Fibroblast of mammary gland (primary cell): ENCODE results near the gene DLG3.

Source experiments
- DNase-seq: peaks from one replicate; pipeline ENCODE4 v3.0.0-alpha.2; 2010; ENCODE audit warnings: low read depth
- H3K4me3 ChIP-seq: 2 replicates; pipeline ENCODE4 v1.5.1; 2011; ENCODE audit warnings: low read depth, mild to moderate bottlenecking, low read length, moderate library complexity; ENCODE audit not compliant: control insufficient read depth
- TF ChIP-seq, protein P1 (sequence below): conservative IDR thresholded peaks from 2 replicates; pipeline ENCODE4 v1.5.1; 2011; ENCODE audit warnings: low read depth, low read length, inconsistent platforms; ENCODE audit not compliant: control insufficient read depth, insufficient read depth

Gene DLG3

GRCh38 chrX:70470850-70471289, 26.2 kb downstream of the DLG3 start:
- no peak overlapping the region for H3K4me3 ChIP-seq
- peak; percentile 59 for DNase-seq
- TF ChIP-seq, protein P1, sequence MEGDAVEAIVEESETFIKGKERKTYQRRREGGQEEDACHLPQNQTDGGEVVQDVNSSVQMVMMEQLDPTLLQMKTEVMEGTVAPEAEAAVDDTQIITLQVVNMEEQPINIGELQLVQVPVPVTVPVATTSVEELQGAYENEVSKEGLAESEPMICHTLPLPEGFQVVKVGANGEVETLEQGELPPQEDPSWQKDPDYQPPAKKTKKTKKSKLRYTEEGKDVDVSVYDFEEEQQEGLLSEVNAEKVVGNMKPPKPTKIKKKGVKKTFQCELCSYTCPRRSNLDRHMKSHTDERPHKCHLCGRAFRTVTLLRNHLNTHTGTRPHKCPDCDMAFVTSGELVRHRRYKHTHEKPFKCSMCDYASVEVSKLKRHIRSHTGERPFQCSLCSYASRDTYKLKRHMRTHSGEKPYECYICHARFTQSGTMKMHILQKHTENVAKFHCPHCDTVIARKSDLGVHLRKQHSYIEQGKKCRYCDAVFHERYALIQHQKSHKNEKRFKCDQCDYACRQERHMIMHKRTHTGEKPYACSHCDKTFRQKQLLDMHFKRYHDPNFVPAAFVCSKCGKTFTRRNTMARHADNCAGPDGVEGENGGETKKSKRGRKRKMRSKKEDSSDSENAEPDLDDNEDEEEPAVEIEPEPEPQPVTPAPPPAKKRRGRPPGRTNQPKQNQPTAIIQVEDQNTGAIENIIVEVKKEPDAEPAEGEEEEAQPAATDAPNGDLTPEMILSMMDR: no peak

DNA sequence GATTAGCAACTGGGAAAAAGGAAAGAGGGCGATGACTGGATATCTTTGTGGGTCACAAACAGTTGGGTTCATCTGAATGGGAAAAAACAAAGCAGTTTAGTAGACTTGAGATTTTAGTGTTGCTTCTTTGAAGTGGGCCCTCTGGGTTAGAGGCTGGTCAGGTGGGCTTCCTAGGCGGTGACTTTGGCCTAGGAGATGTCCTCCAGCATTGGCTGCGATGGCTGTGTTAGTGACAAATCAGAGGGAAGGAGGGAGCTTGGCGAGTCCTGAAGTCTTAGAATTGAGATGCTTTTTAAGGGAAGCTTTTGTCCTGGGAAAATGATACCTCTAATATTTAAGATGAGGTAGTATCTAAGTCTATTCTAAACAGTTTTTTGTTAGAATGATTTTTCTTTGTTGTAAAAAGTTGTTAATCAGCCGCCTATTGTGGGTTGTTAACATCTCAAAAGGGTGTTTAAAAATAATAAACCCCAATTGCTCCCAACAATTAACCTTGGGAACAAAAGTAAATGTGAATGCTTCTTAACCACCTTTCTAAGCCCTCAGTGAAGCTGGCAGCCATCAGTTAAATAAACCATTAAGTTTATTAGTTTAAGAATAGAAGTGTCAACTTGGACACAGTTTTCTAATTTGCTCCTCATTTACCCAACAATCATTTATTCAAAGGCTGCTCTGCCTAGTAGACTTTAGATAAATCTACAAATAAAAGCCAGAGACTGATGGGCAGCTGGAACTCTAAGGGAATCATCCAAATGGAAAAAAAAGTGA, 31.7 kb downstream of the DLG3 start:
- no peak for DNase-seq
- TF ChIP-seq, protein P1: no peak
- H3K4me3 ChIP-seq: no peak overlapping the region

DNA sequence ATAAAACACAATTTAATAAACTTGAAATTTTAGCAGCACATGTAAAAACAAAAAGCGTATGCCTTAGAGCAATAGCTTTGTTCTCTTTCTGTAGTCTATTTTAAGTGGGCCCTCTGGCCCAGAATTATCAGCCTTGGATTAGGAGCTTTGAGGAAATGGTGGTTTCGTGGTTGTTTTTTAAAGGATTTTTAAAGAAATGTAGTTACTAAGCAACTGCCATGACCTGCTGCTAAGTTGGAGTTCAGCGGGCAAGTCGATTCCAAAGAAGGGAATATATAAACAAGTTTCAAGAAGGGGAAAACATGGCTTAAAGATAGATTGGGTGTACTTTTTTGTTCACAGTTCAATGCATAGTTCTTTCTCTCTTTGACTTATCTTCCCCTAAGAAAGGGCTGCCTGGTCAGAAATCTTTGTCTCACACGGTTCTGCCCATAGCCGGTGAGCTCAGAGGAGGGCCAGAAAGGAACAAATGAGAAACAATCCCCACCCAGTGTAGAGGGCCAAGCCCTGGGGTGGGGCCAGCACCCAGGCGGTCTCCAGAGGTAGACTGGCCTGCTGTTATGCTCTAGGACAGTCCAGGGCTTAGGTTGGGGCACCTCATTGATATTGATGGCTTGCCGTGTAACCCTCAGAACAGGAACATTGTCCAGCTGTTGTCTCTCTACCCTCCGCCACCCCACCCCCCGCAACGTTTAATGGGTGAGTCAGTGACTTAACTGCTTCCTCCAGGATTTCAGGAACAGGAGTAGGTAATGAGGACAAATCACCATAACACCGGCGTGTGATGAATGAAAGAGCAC, 32.5 kb downstream of the DLG3 start:
- H3K4me3 ChIP-seq: no peak overlapping the region
- TF ChIP-seq, protein P1: no peak
- peak; percentile 78 for DNase-seq

DNA sequence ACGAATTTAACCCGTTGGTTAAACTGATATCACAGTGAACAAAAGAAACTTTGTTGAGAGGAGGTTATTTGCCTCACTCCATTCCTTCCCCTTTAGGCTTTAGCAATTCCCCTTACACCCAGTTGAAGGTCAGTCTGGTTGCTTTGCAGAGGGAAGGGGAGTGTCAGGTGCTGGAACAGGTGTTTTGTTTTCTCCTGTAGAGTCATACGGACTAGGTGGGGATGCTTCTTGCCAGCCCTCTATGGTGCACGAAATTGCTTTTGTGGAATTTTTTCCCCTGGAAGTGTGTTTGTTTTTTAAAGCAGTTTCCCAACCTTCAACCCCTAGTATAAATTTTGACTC, 33.1 kb downstream of the DLG3 start:
- no peak overlapping the region for H3K4me3 ChIP-seq
- TF ChIP-seq, protein P1: no peak
- no peak for DNase-seq

DNA sequence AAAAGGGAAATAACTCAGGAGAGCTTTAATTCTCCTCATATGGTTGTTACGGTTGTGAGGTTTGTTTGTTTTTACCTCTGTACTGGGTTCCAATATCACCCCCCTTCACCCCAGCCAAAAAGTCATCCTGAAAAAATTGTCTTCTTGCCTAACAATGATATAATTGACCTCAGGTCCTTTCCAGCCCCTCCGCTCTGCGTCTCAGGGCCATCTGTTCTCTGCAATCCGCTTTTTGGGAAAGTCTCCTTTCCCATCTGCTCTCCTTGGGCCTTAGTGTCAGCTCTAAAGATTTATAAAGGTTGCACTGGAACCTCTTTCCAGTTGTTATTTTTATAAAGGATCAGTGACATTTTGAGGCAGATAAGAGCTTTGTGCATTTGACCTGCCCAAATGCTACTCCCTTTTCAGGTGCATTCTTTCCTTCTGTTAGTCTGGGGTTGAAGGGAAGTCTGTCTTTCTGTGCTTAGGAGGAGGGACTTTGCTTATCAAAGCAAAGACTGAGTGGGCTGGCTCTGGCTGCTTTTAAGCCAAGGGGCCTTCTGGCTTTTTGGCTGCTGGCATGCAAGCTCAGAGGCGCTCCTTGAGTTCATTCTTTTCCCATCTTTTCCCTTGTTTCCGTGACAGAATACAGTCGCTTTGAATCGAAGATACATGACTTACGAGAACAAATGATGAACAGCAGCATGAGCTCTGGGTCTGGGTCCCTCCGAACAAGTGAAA, 34.1 kb downstream of the DLG3 start:
- TF ChIP-seq, protein P1: no peak

DNA sequence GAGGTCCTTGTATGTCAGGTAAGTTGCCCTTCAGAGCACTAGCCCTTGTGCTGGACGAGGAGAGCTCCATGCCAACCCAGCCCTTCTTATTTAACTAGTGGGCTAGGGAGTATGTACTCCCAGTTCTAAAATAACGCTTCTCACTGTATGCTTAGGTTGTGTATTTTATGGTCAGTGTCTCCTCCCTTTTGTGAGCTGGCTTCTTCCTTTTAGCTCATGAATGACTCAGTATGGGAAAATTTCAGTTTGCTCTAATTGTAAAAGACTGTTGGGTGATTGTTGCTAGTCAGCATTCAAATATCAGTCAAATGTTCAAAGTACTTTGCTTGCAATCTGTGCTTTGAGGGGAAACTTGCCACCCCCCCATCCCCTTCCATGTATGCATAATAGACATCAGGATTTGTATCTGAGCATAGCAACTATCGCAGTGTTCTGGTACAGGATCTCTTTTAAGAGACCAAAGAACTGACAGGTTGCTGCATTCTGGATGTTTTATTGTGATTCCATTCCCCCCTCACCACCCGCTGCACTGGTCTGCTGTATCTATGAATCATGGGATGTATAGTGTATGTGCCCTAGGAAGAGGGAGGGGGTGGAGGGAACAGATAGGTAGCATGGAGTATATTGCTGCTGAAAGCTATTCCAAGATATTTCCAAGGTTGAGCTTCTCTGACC, 34.7 kb downstream of the DLG3 start:
- peak overlapping the region; percentile 32 for H3K4me3 ChIP-seq
- TF ChIP-seq, protein P1: no peak
- DNase-seq: peak; percentile 87

More for the DNA sequence above, 34.1 kb downstream of the DLG3 start:
- peak overlapping the region; percentile 32 for H3K4me3 ChIP-seq
- peak; percentile 63 for DNase-seq
